ENCODE data around the gene SCAPER. TPM values are rescaled to one million over a fixed set of nuclear protein-coding genes. Genes with fewer than 3 reads are reported as not detected.

The SCAPER gene
- total RNA-seq, 4 donors from 2014 or later = 23.5 to 27.7 (median 24.2) TPM

GRCh38 chr15:76354823-76355440, 550.2 kb downstream of the SCAPER start:
- TF ChIP-seq CTCF (IDR thresholded peaks at IDR 0.05; ENCODE audit: low read depth) = no peak

DNA sequence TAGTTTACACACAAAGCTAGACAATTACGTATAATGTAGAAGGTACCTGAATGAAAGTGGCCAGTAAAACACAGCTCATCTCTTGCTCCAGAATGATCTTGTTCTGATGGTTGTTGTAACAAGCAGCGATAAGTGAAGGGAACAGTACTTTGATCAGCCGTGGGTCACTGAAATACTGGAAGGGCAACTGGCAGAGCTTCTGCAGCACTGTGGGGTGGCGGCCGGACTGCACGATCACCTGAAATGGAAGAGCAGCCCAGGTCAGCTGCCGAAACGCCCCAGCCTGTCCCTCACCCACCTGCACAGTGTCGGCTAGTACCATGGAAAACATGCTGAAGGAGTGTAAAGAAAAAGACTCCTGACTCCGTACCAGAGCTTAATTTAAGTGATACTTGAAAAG, 551.2 kb downstream of the SCAPER start:
- no peak for TF ChIP-seq CTCF (IDR thresholded peaks at IDR 0.05; ENCODE audit: low read depth)

GRCh38 chr15:76353023-76353577, 552.0 kb downstream of the SCAPER start:
- no peak for TF ChIP-seq CTCF (IDR thresholded peaks at IDR 0.05; ENCODE audit: low read depth)

GRCh38 chr15:76349301-76350070, 555.7 kb downstream of the SCAPER start:
- no peak for TF ChIP-seq CTCF (IDR thresholded peaks at IDR 0.05; ENCODE audit: low read depth)

DNA sequence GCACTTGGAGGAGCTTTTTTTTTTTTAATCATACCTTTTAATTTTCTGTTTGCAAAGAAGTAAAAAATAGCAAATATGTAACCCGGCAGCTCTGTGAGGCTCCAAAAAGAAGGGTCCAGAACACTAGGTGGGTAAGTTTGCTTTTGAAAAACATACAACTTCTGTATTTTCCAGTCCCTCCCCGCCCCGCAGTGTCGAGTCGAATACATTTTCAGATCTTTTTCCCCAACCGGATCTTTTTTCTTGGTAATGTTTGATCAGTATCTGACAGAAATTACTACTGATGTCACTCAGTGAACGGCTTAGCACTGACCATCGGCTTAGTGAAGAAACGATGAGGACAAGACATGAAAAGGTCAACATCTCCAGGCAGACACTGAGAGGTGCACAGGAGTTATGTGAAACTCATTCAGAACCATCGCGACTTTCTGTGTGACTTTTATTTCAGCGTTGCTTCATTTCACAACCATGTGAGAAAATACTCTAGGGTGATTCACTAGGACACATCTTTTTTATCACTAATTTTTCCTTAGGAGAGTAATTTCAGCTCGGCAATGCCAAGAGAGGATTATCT, 557.6 kb downstream of the SCAPER start:
- no peak for TF ChIP-seq CTCF (IDR thresholded peaks at IDR 0.05; ENCODE audit: low read depth)

- TF ChIP-seq CTCF (IDR thresholded peaks at IDR 0.05; ENCODE audit: low read depth) = no peak
Observed at GRCh38 chr15:76346669-76347481, 558.3 kb downstream of the SCAPER start.
